Naive B cell (primary cell): Measurements from ENCODE around the gene DNAJB2. TPM values are rescaled to one million over a fixed set of nuclear protein-coding genes. Genes with fewer than 3 reads are reported as not detected.
"Not testable (repeated sequence)": the region's sequence is repeated elsewhere in the genome, so short reads cannot be mapped to it uniquely, and the experiment has no call there.

Experiments
- ATAC-seq, 2 donors: fragments of 150-1000 bp; cut with Tn5 transposase; 2 replicates each; pipeline ENCODE4 v1.10.0; 2021; ENCODE audit warnings: low read depth in 2 of 2, mild to moderate bottlenecking in 2 of 2, moderate library complexity in 2 of 2
- DNase-seq: peaks from one replicate; pipeline ENCODE4 v3.0.0; 2022
- H3K27ac Mint-ChIP-seq, 6 donors: one replicate each; pipeline ENCODE4 v1.8.0; 2020 to 2022; ENCODE audit warnings: mild to moderate bottlenecking in 6 of 6, mixed read lengths in 6 of 6, moderate library complexity in 5 of 6, inconsistent platforms in 2 of 6
- H3K27me3 Mint-ChIP-seq, 3 donors: one replicate each; pipeline ENCODE4 v1.8.0; 2021 to 2022; ENCODE audit warnings: mixed read lengths in 3 of 3, mild to moderate bottlenecking in 1 of 3
- H3K36me3 Mint-ChIP-seq, 2 donors: one replicate each; pipeline ENCODE4 v1.8.0; 2020 to 2022; ENCODE audit warnings: mixed read lengths in 2 of 2, inconsistent platforms in 1 of 2, mild to moderate bottlenecking in 1 of 2
- H3K4me1 Mint-ChIP-seq, 3 donors: one replicate each; pipeline ENCODE4 v1.8.0; 2020 to 2022; ENCODE audit warnings: mixed read lengths in 3 of 3, inconsistent platforms in 1 of 3, mild to moderate bottlenecking in 1 of 3, moderate library complexity in 1 of 3
- H3K4me3 Mint-ChIP-seq, 8 donors: one replicate each; pipeline ENCODE4 v1.8.0; 2020 to 2022; ENCODE audit warnings: mild to moderate bottlenecking in 8 of 8, mixed read lengths in 8 of 8, moderate library complexity in 8 of 8, inconsistent platforms in 2 of 8
- H3K9me3 Mint-ChIP-seq, 7 donors: one replicate each; pipeline ENCODE4 v1.8.0; 2020 to 2022; ENCODE audit warnings: mixed read lengths in 7 of 7, mild to moderate bottlenecking in 5 of 7, inconsistent platforms in 2 of 7, moderate library complexity in 1 of 7
- polyA plus RNA-seq, 6 donors: library from polyadenylated mRNA; unstranded; fragments of 300-500 nt; fragmentation: Illumina TruSeq; gene quantifications; one replicate each; pipeline ENCODE4 v1.2.3, GENCODE V29; 2021; ENCODE audit warnings: low read depth in 6 of 6

DNAJB2 gene
- polyA plus RNA-seq, 6 donors from 2014 or later: 1.1 to 12.9 (median 8.8) TPM

GRCh38 chr2:219282943-219283581 lies 3.9 kb downstream of the DNAJB2 start:
- Mint-ChIP-seq H3K36me3 (peaks cover 5 to 18% of the 10 kb centered on the region in 2 donors), H3K9me3 (no peaks in the 10 kb centered on the region), H3K27ac (peak overlapping the region; percentile 3 to 98 (median 76)), H3K4me1 (peaks cover 32 to 35% (median 33%) of the 10 kb centered on the region in 3 donors), H3K4me3 (peak overlapping the region in 2 of 8 donors; percentile 56 to 75), H3K27me3 (no peaks in the 10 kb centered on the region)
- no peak for DNase-seq
- no peak for ATAC-seq

- Mint-ChIP-seq H3K9me3 (no peaks in the 10 kb centered on the region), H3K4me3 (no peak overlapping the region), H3K27me3 (no peaks in the 10 kb centered on the region), H3K4me1 (peaks cover 20 to 22% (median 21%) of the 10 kb centered on the region in 3 donors), H3K27ac (peak overlapping the region in 1 of 6 donors; percentile 64), H3K36me3 (peaks cover 5 to 18% of the 10 kb centered on the region in 2 donors)
- DNase-seq (no peak), ATAC-seq (no peak)
Measured at GRCh38 chr2:219284501-219285372, 5.6 kb downstream of the DNAJB2 start.

- peaks cover 15% of the 10 kb centered on the region in 3 donors for H3K4me1 Mint-ChIP-seq
- H3K9me3 Mint-ChIP-seq: no peaks in the 10 kb centered on the region
- no peak for ATAC-seq
- H3K27ac Mint-ChIP-seq: peak overlapping the region in 3 of 6 donors; percentile 64 to 83 (median 72)
- peaks cover 5 to 18% of the 10 kb centered on the region in 2 donors for H3K36me3 Mint-ChIP-seq
- H3K27me3 Mint-ChIP-seq: no peaks in the 10 kb centered on the region
- no peak for DNase-seq
- no peak overlapping the region for H3K4me3 Mint-ChIP-seq
Measured at GRCh38 chr2:219285373-219285735, 6.2 kb downstream of the DNAJB2 start.

- Mint-ChIP-seq H3K4me3 (peak overlapping the region in 1 of 8 donors; percentile 12), H3K36me3 (peaks cover 5 to 18% of the 10 kb centered on the region in 2 donors), H3K27ac (peak overlapping the region in 4 of 6 donors; percentile 19 to 76 (median 68)), H3K27me3 (no peaks in the 10 kb centered on the region), H3K9me3 (no peaks in the 10 kb centered on the region), H3K4me1 (peaks cover 8 to 9% (median 9%) of the 10 kb centered on the region in 3 donors)
- DNase-seq (no peak), ATAC-seq (no peak)
Measured at GRCh38 chr2:219285894-219286425, 6.8 kb downstream of the DNAJB2 start.

- no peaks in the 10 kb centered on the region for H3K9me3 Mint-ChIP-seq
- DNase-seq (no peak), ATAC-seq (peak; percentile 25 to 33)
- H3K36me3 Mint-ChIP-seq: peaks cover 5 to 18% of the 10 kb centered on the region in 2 donors
- peaks cover 3 to 7% (median 6%) of the 10 kb centered on the region in 3 donors for H3K4me1 Mint-ChIP-seq
- H3K27ac Mint-ChIP-seq: peak overlapping the region in 4 of 6 donors; percentile 16 to 78 (median 58)
- no peak overlapping the region for H3K4me3 Mint-ChIP-seq
- H3K27me3 Mint-ChIP-seq: no peaks in the 10 kb centered on the region
Measured at GRCh38 chr2:219286436-219287115, 7.4 kb downstream of the DNAJB2 start.

GRCh38 chr2:219287116-219287440 lies 7.9 kb downstream of the DNAJB2 start:
- H3K27me3 Mint-ChIP-seq, H3K4me3 Mint-ChIP-seq, H3K4me1 Mint-ChIP-seq, H3K9me3 Mint-ChIP-seq, ATAC-seq, DNase-seq: not testable (repeated sequence)
- peak overlapping the region in 4 of 6 donors; percentile 46 to 78 (median 62) for H3K27ac Mint-ChIP-seq
- H3K36me3 Mint-ChIP-seq: peaks cover 5 to 18% of the 10 kb centered on the region in 2 donors

- ATAC-seq: no peak
- H3K27me3 Mint-ChIP-seq: no peaks in the 10 kb centered on the region
- H3K27ac Mint-ChIP-seq: peak overlapping the region in 4 of 6 donors; percentile 46 to 63 (median 56)
- peaks cover 3 to 7% (median 6%) of the 10 kb centered on the region in 3 donors for H3K4me1 Mint-ChIP-seq
- no peaks in the 10 kb centered on the region for H3K9me3 Mint-ChIP-seq
- H3K4me3 Mint-ChIP-seq: peak overlapping the region in 1 of 8 donors; percentile 18
- no peak for DNase-seq
- peaks cover 4 to 14% of the 10 kb centered on the region in 2 donors for H3K36me3 Mint-ChIP-seq
Measured at GRCh38 chr2:219287580-219288265, 8.6 kb downstream of the DNAJB2 start.

GRCh38 chr2:219289195-219289536 lies 10.0 kb downstream of the DNAJB2 start:
- DNase-seq: no peak
- H3K4me3 Mint-ChIP-seq: no peak overlapping the region
- ATAC-seq: no peak
- no peaks in the 10 kb centered on the region for H3K27me3 Mint-ChIP-seq
- peaks cover 8 to 13% (median 11%) of the 10 kb centered on the region in 3 donors for H3K4me1 Mint-ChIP-seq
- H3K36me3 Mint-ChIP-seq: peaks cover 0 to 7% of the 10 kb centered on the region in 2 donors
- peak overlapping the region in 1 of 6 donors; percentile 14 for H3K27ac Mint-ChIP-seq
- H3K9me3 Mint-ChIP-seq: no peaks in the 10 kb centered on the region

GRCh38 chr2:219289537-219290361 lies 10.6 kb downstream of the DNAJB2 start:
- DNase-seq (no peak), ATAC-seq (no peak)
- H3K4me1 Mint-ChIP-seq: peaks cover 11 to 17% (median 15%) of the 10 kb centered on the region in 3 donors
- no peaks in the 10 kb centered on the region for H3K27me3 Mint-ChIP-seq
- H3K4me3 Mint-ChIP-seq: no peak overlapping the region
- no peaks in the 10 kb centered on the region for H3K9me3 Mint-ChIP-seq
- H3K36me3 Mint-ChIP-seq: peaks cover 0 to 7% of the 10 kb centered on the region in 2 donors
- peak overlapping the region in 1 of 6 donors; percentile 14 for H3K27ac Mint-ChIP-seq

- H3K27ac Mint-ChIP-seq: peak overlapping the region in 1 of 6 donors; percentile 70
- H3K9me3 Mint-ChIP-seq: no peaks in the 10 kb centered on the region
- peaks cover 0 to 1% of the 10 kb centered on the region in 2 donors for H3K36me3 Mint-ChIP-seq
- H3K27me3 Mint-ChIP-seq: no peaks in the 10 kb centered on the region
- no peak overlapping the region for H3K4me3 Mint-ChIP-seq
- H3K4me1 Mint-ChIP-seq: peaks cover 13 to 15% (median 15%) of the 10 kb centered on the region in 3 donors
- DNase-seq: no peak
- ATAC-seq: no peak
Measured at GRCh38 chr2:219290381-219291171, 11.4 kb downstream of the DNAJB2 start.

GRCh38 chr2:219291394-219291793 lies 12.2 kb downstream of the DNAJB2 start:
- no peak for ATAC-seq
- no peaks in the 10 kb centered on the region for H3K9me3 Mint-ChIP-seq
- DNase-seq: no peak
- peak overlapping the region in 2 of 6 donors; percentile 21 to 70 for H3K27ac Mint-ChIP-seq
- H3K27me3 Mint-ChIP-seq: no peaks in the 10 kb centered on the region
- H3K4me3 Mint-ChIP-seq: no peak overlapping the region
- peaks cover 11 to 13% (median 13%) of the 10 kb centered on the region in 3 donors for H3K4me1 Mint-ChIP-seq
- no peaks in the 10 kb centered on the region for H3K36me3 Mint-ChIP-seq
